GM21528 (cell line): ENCODE data around the gene PDE5A.

Experiments
- ATAC-seq: cut with Tn5 transposase; IDR thresholded peaks from one replicate; pipeline ENCODE4 v1.9.1; 2021; ENCODE audit warnings: mild to moderate bottlenecking, moderate library complexity; ENCODE audit not compliant: unreplicated experiment, low FRiP score

PDE5A gene

GRCh38 chr4:119587796-119588195 is 40.8 kb downstream of the PDE5A start:
- no peak for ATAC-seq

- ATAC-seq = no peak
Measured at GRCh38 chr4:119585771-119586170, 42.8 kb downstream of the PDE5A start.

- no peak for ATAC-seq
Measured at GRCh38 chr4:119581190-119581873, 47.3 kb downstream of the PDE5A start.

GRCh38 chr4:119580293-119580692 is 48.3 kb downstream of the PDE5A start:
- ATAC-seq = no peak

GRCh38 chr4:119579823-119580222 is 48.8 kb downstream of the PDE5A start:
- no peak for ATAC-seq

GRCh38 chr4:119570401-119570800 is 58.2 kb downstream of the PDE5A start:
- ATAC-seq = no peak

GRCh38 chr4:119564106-119564505 is 64.5 kb downstream of the PDE5A start:
- no peak for ATAC-seq

GRCh38 chr4:119559044-119559647 is 69.5 kb downstream of the PDE5A start:
- ATAC-seq = no peak

- ATAC-seq = no peak
Measured at GRCh38 chr4:119550857-119551532, 77.6 kb downstream of the PDE5A start.

GRCh38 chr4:119549639-119550038 is 79.0 kb downstream of the PDE5A start:
- no peak for ATAC-seq

- ATAC-seq = no peak
Measured at GRCh38 chr4:119543779-119544178, 84.8 kb downstream of the PDE5A start.

GRCh38 chr4:119543187-119543586 is 85.4 kb downstream of the PDE5A start:
- ATAC-seq = no peak

GRCh38 chr4:119540249-119540648 is 88.4 kb downstream of the PDE5A start:
- ATAC-seq = no peak

- ATAC-seq = no peak
Measured at GRCh38 chr4:119537586-119537985, 91.0 kb downstream of the PDE5A start.

- ATAC-seq = no peak
Measured at GRCh38 chr4:119536572-119537528, 91.8 kb downstream of the PDE5A start.

GRCh38 chr4:119532319-119532718 is 96.3 kb downstream of the PDE5A start:
- no peak for ATAC-seq

- no peak for ATAC-seq
Measured at GRCh38 chr4:119529788-119530187, 98.8 kb downstream of the PDE5A start.

- no peak for ATAC-seq
Measured at GRCh38 chr4:119526786-119527550, 101.6 kb downstream of the PDE5A start.

- ATAC-seq = no peak
Measured at GRCh38 chr4:119525771-119526712, 102.6 kb downstream of the PDE5A start.
